Measurements from ENCODE around the gene TAAR2. TPM values are rescaled to one million over a fixed set of nuclear protein-coding genes. Genes with fewer than 3 reads are reported as not detected.

The TAAR2 gene
- not detected in 2 replicates for total RNA-seq

GRCh38 chr6:132624175-132624574, at the start of gene TAAR2:
TAAR2 (minus strand) TSS chr6:132624275; CDS start chr6:132624275, 0 bp downstream.

GRCh38 chr6:132659082-132659481, 35.0 kb upstream of the TAAR2 start, which contains the start of gene TAAR1:
TAAR1 (minus strand) TSS chr6:132659182; CDS start chr6:132646003, 13,179 bp downstream.

GRCh38 chr6:132589454-132589853, 34.6 kb downstream of the TAAR2 start, which contains the start of gene TAAR5:
TAAR5 (minus strand) TSS chr6:132589741; CDS start chr6:132589686, 55 bp downstream.

GRCh38 chr6:132570221-132570777, 53.8 kb downstream of the TAAR2 start, which contains the start of gene TAAR6:
TAAR6 (plus strand) TSS chr6:132570322; CDS start chr6:132570322, 0 bp downstream.

Other genes with a start within 250 kb of the TAAR2 start
- 0.22 TPM in 1 of 2 replicates, not detected in the other for gene MOXD1, start 222.8 kb downstream of the TAAR2 start, total RNA-seq
- gene STX7, start 111.2 kb downstream of the TAAR2 start, total RNA-seq = 57.8 and 59.8 TPM in 2 replicates
- not detected in 2 replicates for gene TAAR9, start 86.0 kb downstream of the TAAR2 start, total RNA-seq
- gene TAAR8, start 71.6 kb downstream of the TAAR2 start, total RNA-seq = not detected in 2 replicates
- not detected in 2 replicates for gene TAAR6, start 54.0 kb downstream of the TAAR2 start, total RNA-seq
- gene TAAR5, start 34.5 kb downstream of the TAAR2 start, total RNA-seq = not detected in 2 replicates
- gene TAAR1, start 34.9 kb upstream of the TAAR2 start, total RNA-seq = not detected in 2 replicates
- gene VNN1, start 89.8 kb upstream of the TAAR2 start, total RNA-seq = not detected in 2 replicates
- gene VNN2, start 133.6 kb upstream of the TAAR2 start, total RNA-seq = not detected in 2 replicates
- 9.0 and 19.9 TPM in 2 replicates for gene SLC18B1, start 174.4 kb upstream of the TAAR2 start, total RNA-seq
- gene RPS12, start 190.3 kb upstream of the TAAR2 start, total RNA-seq = 2,004 and 2,604 TPM in 2 replicates